ENCODE results near the gene PTPRG.

PTPRG gene

DNA sequence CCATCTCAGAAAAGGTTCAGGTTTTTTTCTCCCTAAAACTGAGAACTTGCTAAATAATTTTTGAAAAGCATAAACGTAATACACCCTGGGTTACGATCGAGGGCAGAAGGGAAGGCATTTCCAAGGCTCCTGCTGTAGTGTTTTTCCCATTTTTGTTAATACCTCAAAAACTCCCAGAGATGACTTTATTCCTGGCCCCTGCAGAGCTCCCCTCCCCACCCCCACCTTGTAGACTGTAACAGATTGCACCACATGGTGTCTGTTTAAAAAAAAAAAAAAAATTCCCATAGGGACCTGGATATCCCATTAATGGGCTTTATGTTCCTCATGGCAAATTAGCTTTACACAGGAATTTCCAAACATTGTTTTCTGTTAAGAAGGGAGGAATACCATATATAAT, 773.8 kb downstream of the PTPRG start:
- no peak for DNase-seq

DNA sequence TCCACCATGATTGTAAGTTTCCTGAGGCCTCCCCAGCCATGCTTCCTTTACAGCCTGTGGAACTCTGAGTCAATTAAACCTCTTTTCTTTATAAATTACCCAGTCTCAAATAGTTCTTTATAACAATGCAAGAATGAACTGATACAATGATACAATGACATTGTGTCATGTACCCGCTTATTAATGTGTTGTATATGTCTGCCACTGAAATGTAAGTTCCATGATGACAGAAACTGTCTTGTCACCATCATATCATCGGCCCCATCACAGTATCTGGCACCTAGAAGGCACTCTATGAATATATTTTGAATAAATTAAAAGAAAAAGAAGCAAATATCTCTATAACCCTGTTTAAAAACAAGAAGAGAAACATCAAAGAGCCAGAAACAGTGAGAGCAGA, 782.4 kb downstream of the PTPRG start:
- DNase-seq, result no peak

Measured in effector CD8-positive, alpha-beta T cell (primary cell).